SK-N-SH (cell line): ENCODE data around the gene SPATA31C2.
"Not testable (repeated sequence)": the region's sequence is repeated elsewhere in the genome, so short reads cannot be mapped to it uniquely, and the experiment has no call there.

Experiments
- CTCF ChIP-seq: fragments of 200-600 bp; sonication (generic); IDR thresholded peaks from 2 replicates; pipeline ENCODE4 v1.6.1; 2017; ENCODE audit warnings: antibody characterized with exemption, mild to moderate bottlenecking, moderate library complexity
- EP300 ChIP-seq, 2 experiments: IDR thresholded peaks; 2 replicates each; pipeline versions ENCODE4 v1.4.0 to v1.6.1; 2012; ENCODE audit warnings: borderline replicate concordance in 1 of 2, low read depth in 1 of 2, low read length in 1 of 2
- EZH2phosphoT487 ChIP-seq: fragments of 200-600 bp; sonication (generic); IDR thresholded peaks from 2 replicates; pipeline ENCODE4 v1.6.1; 2017; ENCODE audit warnings: low read depth, mixed run types, mild to moderate bottlenecking, antibody characterized with exemption, moderate library complexity, borderline replicate concordance
- MAX ChIP-seq: IDR thresholded peaks from 2 replicates; pipeline ENCODE4 v1.4.0; 2012; ENCODE audit warnings: low read depth
- MXI1 ChIP-seq: IDR thresholded peaks from 2 replicates; pipeline ENCODE4 v1.6.1; 2012; ENCODE audit warnings: mild to moderate bottlenecking, low read depth, low read length, improper control_type of control experiment
- PBX3 ChIP-seq: IDR thresholded peaks from 2 replicates; pipeline ENCODE4; 2012
- POLR2AphosphoS5 ChIP-seq: IDR thresholded peaks from 2 replicates; pipeline ENCODE4 v1.6.1; 2012; ENCODE audit warnings: low read depth, low read length
- RAD21 ChIP-seq: IDR thresholded peaks from 2 replicates; pipeline ENCODE4 v1.6.1; 2012; ENCODE audit warnings: mild to moderate bottlenecking, low read length
- REST ChIP-seq: IDR thresholded peaks from 2 replicates; pipeline ENCODE4 v1.6.1; 2012; ENCODE audit warnings: mild to moderate bottlenecking, low read depth, low read length, moderate library complexity
- SIN3A ChIP-seq: IDR thresholded peaks from 2 replicates; pipeline ENCODE4 v1.6.1; 2012; ENCODE audit warnings: low read depth, mild to moderate bottlenecking, low read length, moderate library complexity, borderline replicate concordance
- SMC3 ChIP-seq: IDR thresholded peaks from 2 replicates; pipeline ENCODE4 v1.6.1; 2012; ENCODE audit warnings: low read depth, low read length, improper control_type of control experiment
- TCF12 ChIP-seq: IDR thresholded peaks from 2 replicates; pipeline ENCODE4 v1.4.0; 2012
- YY1 ChIP-seq: IDR thresholded peaks from 2 replicates; pipeline ENCODE4 v1.4.0; 2012; ENCODE audit warnings: low read depth, mild to moderate bottlenecking

- not testable (repeated sequence) for TF ChIP-seq YY1; SMC3; SIN3A; POLR2AphosphoS5; CTCF; EZH2phosphoT487; TCF12; REST; RAD21; PBX3; MAX; EP300 (IDR thresholded peaks at IDR 0.05; ENCODE audit: borderline replicate concordance in 1 of 2, low read depth in 1 of 2, low read length in 1 of 2); MXI1
Measured at GRCh38 chr9:88118121-88118520, 20.2 kb downstream of the SPATA31C2 start.
